ENCODE results near the gene HIPK1. TPM values are rescaled to one million over a fixed set of nuclear protein-coding genes. Genes with fewer than 3 reads are reported as not detected.
"Not testable (repeated sequence)": the region's sequence is repeated elsewhere in the genome, so short reads cannot be mapped to it uniquely, and the experiment has no call there.

The HIPK1 gene
- polyA plus RNA-seq, 1 donor from 2014 or later = 6.1 TPM

GRCh38 chr1:113946112-113946511, 17.0 kb downstream of the HIPK1 start:
- H3K9me3 Mint-ChIP-seq = no peaks in the 10 kb centered on the region
- H3K36me3 Mint-ChIP-seq = peaks cover 8% of the 10 kb centered on the region
- H3K27ac Mint-ChIP-seq = peak overlapping the region; percentile 2 to 82 (median 17)
- H3K27me3 Mint-ChIP-seq = no peaks in the 10 kb centered on the region
- peaks cover 26 to 30% (median 27%) of the 10 kb centered on the region in 3 donors for H3K4me1 Mint-ChIP-seq
- peak overlapping the region in 2 of 4 donors; percentile 15 to 87 for H3K4me3 Mint-ChIP-seq

GRCh38 chr1:113946678-113947387, 17.7 kb downstream of the HIPK1 start:
- H3K4me1 Mint-ChIP-seq = peaks cover 26 to 30% (median 27%) of the 10 kb centered on the region in 3 donors
- H3K4me3 Mint-ChIP-seq = peak overlapping the region in 1 of 4 donors; percentile 43

GRCh38 chr1:113947388-113948107, 18.4 kb downstream of the HIPK1 start:
- peaks cover 23 to 30% (median 25%) of the 10 kb centered on the region in 3 donors for H3K4me1 Mint-ChIP-seq
- H3K36me3 Mint-ChIP-seq = peaks cover 6% of the 10 kb centered on the region
- no peaks in the 10 kb centered on the region for H3K9me3 Mint-ChIP-seq
- H3K27me3 Mint-ChIP-seq = no peaks in the 10 kb centered on the region
- H3K4me3 Mint-ChIP-seq = peak overlapping the region in 1 of 4 donors; percentile 43
- peak overlapping the region in 2 of 3 donors; percentile 67 to 80 for H3K27ac Mint-ChIP-seq

More at GRCh38 chr1:113946678-113947387, 17.7 kb downstream of the HIPK1 start:
- no peaks in the 10 kb centered on the region for H3K27me3 Mint-ChIP-seq
- H3K27ac Mint-ChIP-seq = peak overlapping the region in 2 of 3 donors; percentile 50 to 80
- peaks cover 8% of the 10 kb centered on the region for H3K36me3 Mint-ChIP-seq
- H3K9me3 Mint-ChIP-seq = no peaks in the 10 kb centered on the region

GRCh38 chr1:113948151-113948550, 19.0 kb downstream of the HIPK1 start:
- H3K27ac Mint-ChIP-seq = peak overlapping the region in 2 of 3 donors; percentile 5 to 67
- not testable (repeated sequence) for H3K36me3 Mint-ChIP-seq, H3K27me3 Mint-ChIP-seq, H3K9me3 Mint-ChIP-seq, H3K4me3 Mint-ChIP-seq
- H3K4me1 Mint-ChIP-seq = peaks cover 25 to 30% (median 25%) of the 10 kb centered on the region in 3 donors

- peaks cover 23 to 30% (median 25%) of the 10 kb centered on the region in 3 donors for H3K4me1 Mint-ChIP-seq
- no peaks in the 10 kb centered on the region for H3K27me3 Mint-ChIP-seq
- H3K4me3 Mint-ChIP-seq = no peak overlapping the region
- no peaks in the 10 kb centered on the region for H3K9me3 Mint-ChIP-seq
- peaks cover 2% of the 10 kb centered on the region for H3K36me3 Mint-ChIP-seq
- peak overlapping the region in 1 of 3 donors; percentile 47 for H3K27ac Mint-ChIP-seq
Observed at GRCh38 chr1:113949007-113949406, 19.9 kb downstream of the HIPK1 start.

- H3K4me1 Mint-ChIP-seq = peaks cover 20 to 27% (median 26%) of the 10 kb centered on the region in 3 donors
- H3K27me3 Mint-ChIP-seq = no peaks in the 10 kb centered on the region
- H3K27ac Mint-ChIP-seq = no peak overlapping the region
- H3K4me3 Mint-ChIP-seq = no peak overlapping the region
- H3K9me3 Mint-ChIP-seq = no peaks in the 10 kb centered on the region
- H3K36me3 Mint-ChIP-seq = peaks cover 2% of the 10 kb centered on the region
Observed at GRCh38 chr1:113950908-113951307, 21.8 kb downstream of the HIPK1 start.

- Mint-ChIP-seq H3K27me3 (no peaks in the 10 kb centered on the region), H3K4me3 (no peak overlapping the region), H3K27ac (peak overlapping the region in 1 of 3 donors; percentile 16), H3K9me3 (no peaks in the 10 kb centered on the region), H3K4me1 (peaks cover 12 to 19% (median 18%) of the 10 kb centered on the region in 3 donors), H3K36me3 (peaks cover 2% of the 10 kb centered on the region)
Observed at GRCh38 chr1:113951719-113952118, 22.6 kb downstream of the HIPK1 start.

- Mint-ChIP-seq H3K4me3 (no peak overlapping the region), H3K36me3 (peaks cover 1% of the 10 kb centered on the region), H3K27me3 (no peaks in the 10 kb centered on the region), H3K9me3 (no peaks in the 10 kb centered on the region), H3K27ac (no peak overlapping the region), H3K4me1 (peaks cover 0 to 5% (median 1%) of the 10 kb centered on the region in 3 donors)
Observed at GRCh38 chr1:113957984-113958383, 28.9 kb downstream of the HIPK1 start.

- Mint-ChIP-seq H3K4me3 (no peak overlapping the region), H3K27me3 (no peaks in the 10 kb centered on the region), H3K36me3 (peaks cover 1% of the 10 kb centered on the region), H3K27ac (no peak overlapping the region), H3K9me3 (no peaks in the 10 kb centered on the region), H3K4me1 (peaks cover 0 to 5% (median 1%) of the 10 kb centered on the region in 3 donors)
Observed at GRCh38 chr1:113958691-113959090, 29.6 kb downstream of the HIPK1 start.

- H3K27ac Mint-ChIP-seq = no peak overlapping the region
- H3K4me3 Mint-ChIP-seq = no peak overlapping the region
- H3K27me3 Mint-ChIP-seq = no peaks in the 10 kb centered on the region
- H3K36me3 Mint-ChIP-seq = peaks cover 11% of the 10 kb centered on the region
- H3K9me3 Mint-ChIP-seq = no peaks in the 10 kb centered on the region
- peaks cover 0 to 3% (median 0%) of the 10 kb centered on the region in 3 donors for H3K4me1 Mint-ChIP-seq
Observed at GRCh38 chr1:113963281-113963906, 34.3 kb downstream of the HIPK1 start.

GRCh38 chr1:113965703-113966412, 36.7 kb downstream of the HIPK1 start:
- Mint-ChIP-seq H3K4me3 (no peak overlapping the region), H3K27ac (no peak overlapping the region), H3K36me3 (peaks cover 12% of the 10 kb centered on the region), H3K4me1 (no peaks in the 10 kb centered on the region), H3K9me3 (no peaks in the 10 kb centered on the region), H3K27me3 (no peaks in the 10 kb centered on the region)

GRCh38 chr1:113972954-113973353, 43.8 kb downstream of the HIPK1 start:
- H3K4me3 Mint-ChIP-seq = peak overlapping the region in 1 of 4 donors; percentile 29

GRCh38 chr1:113975211-113975895, 46.2 kb downstream of the HIPK1 start:
- Mint-ChIP-seq H3K36me3 (peaks cover 2% of the 10 kb centered on the region), H3K9me3 (no peaks in the 10 kb centered on the region)

More at GRCh38 chr1:113972954-113973353, 43.8 kb downstream of the HIPK1 start:
- Mint-ChIP-seq H3K27me3 (no peaks in the 10 kb centered on the region), H3K27ac (no peak overlapping the region), H3K9me3 (no peaks in the 10 kb centered on the region), H3K36me3 (peaks cover 5% of the 10 kb centered on the region), H3K4me1 (peaks cover 0 to 2% (median 0%) of the 10 kb centered on the region in 3 donors)

More at GRCh38 chr1:113975211-113975895, 46.2 kb downstream of the HIPK1 start:
- Mint-ChIP-seq H3K27me3 (no peaks in the 10 kb centered on the region), H3K27ac (peak overlapping the region in 1 of 3 donors; percentile 17), H3K4me1 (peaks cover 0 to 5% (median 2%) of the 10 kb centered on the region in 3 donors), H3K4me3 (no peak overlapping the region)

All from IgD-negative memory B cell (primary cell).